ENCODE data around the gene GPSM1.

GPSM1 gene

GRCh38 chr9:136363949-136364748 is 36.8 kb downstream of the GPSM1 start:
- no peak for DNase-seq

- peak in 1 of 2 experiments; percentile 28 for DNase-seq
Observed at GRCh38 chr9:136364942-136365774, 37.8 kb downstream of the GPSM1 start.

- no peak for DNase-seq
Observed at GRCh38 chr9:136365775-136366222, 38.5 kb downstream of the GPSM1 start.

GRCh38 chr9:136366826-136367225 is 39.5 kb downstream of the GPSM1 start:
- no peak for DNase-seq

GRCh38 chr9:136367296-136368145 is 40.2 kb downstream of the GPSM1 start:
- DNase-seq = peak; percentile 62 to 80

GRCh38 chr9:136368190-136368589 is 40.9 kb downstream of the GPSM1 start:
- no peak for DNase-seq

GRCh38 chr9:136370037-136370436 is 42.7 kb downstream of the GPSM1 start:
- no peak for DNase-seq

- DNase-seq = no peak
Observed at GRCh38 chr9:136370687-136371532, 43.6 kb downstream of the GPSM1 start.

- DNase-seq = no peak
Observed at GRCh38 chr9:136371533-136371880, 44.2 kb downstream of the GPSM1 start.

- no peak for DNase-seq
Observed at GRCh38 chr9:136372006-136372405, 44.7 kb downstream of the GPSM1 start.

- DNase-seq = peak; percentile 67 to 79
Observed at GRCh38 chr9:136372561-136373299, 45.4 kb downstream of the GPSM1 start.

GRCh38 chr9:136373300-136374182 is 46.2 kb downstream of the GPSM1 start, which contains the start of gene CARD9:
Gene CARD9, minus strand, starts transcription at chr9:136373669. Its CDS starts 1,591 bp downstream, at chr9:136372078.
- DNase-seq = peak in 1 of 2 experiments; percentile 10

- no peak for DNase-seq
Observed at GRCh38 chr9:136374183-136374575, 46.8 kb downstream of the GPSM1 start.

- no peak for DNase-seq
Observed at GRCh38 chr9:136375096-136375495, 47.8 kb downstream of the GPSM1 start.

- DNase-seq = no peak
Observed at GRCh38 chr9:136376457-136376856, 49.1 kb downstream of the GPSM1 start.

- DNase-seq = no peak
Observed at GRCh38 chr9:136377341-136378169, 50.2 kb downstream of the GPSM1 start.

- no peak for DNase-seq
Observed at GRCh38 chr9:136378170-136379002, 51.0 kb downstream of the GPSM1 start.

GRCh38 chr9:136379003-136379287 is 51.6 kb downstream of the GPSM1 start:
- no peak for DNase-seq
